Small intestine (tissue), 7 donors: ENCODE data around the gene PAPPA2. TPM values are rescaled to one million over a fixed set of nuclear protein-coding genes. Genes with fewer than 3 reads are reported as not detected.

ENCODE experiments used
- DNase-seq, 2 donors: peaks; one replicate each; pipeline versions ENCODE4 v3.0.0 to v3.0.0-alpha.2; 2013
- FAIRE-seq: peaks from 2 replicates; lab custom pipeline; 2012; peaks lifted over from hg19 to GRCh38; lab: Jason Lieb, UNC
- H3K27ac ChIP-seq, 3 donors: one replicate each; pipeline ENCODE4 v1.5.1; 2013; ENCODE audit warnings: low read length in 2 of 3, mild to moderate bottlenecking in 2 of 3, control low read depth in 1 of 3, inconsistent platforms in 1 of 3, low read depth in 1 of 3, moderate library complexity in 1 of 3
- H3K27me3 ChIP-seq, 3 donors: one replicate each; pipeline ENCODE4 v1.6.1; 2013; ENCODE audit warnings: low read length in 3 of 3, inconsistent platforms in 1 of 3; ENCODE audit not compliant: control insufficient read depth in 3 of 3, insufficient read depth in 3 of 3
- H3K36me3 ChIP-seq, 3 donors: one replicate each; pipeline ENCODE4 v1.6.1; 2013; ENCODE audit warnings: low read length in 3 of 3, inconsistent platforms in 1 of 3, low read depth in 1 of 3, mild to moderate bottlenecking in 1 of 3, moderate library complexity in 1 of 3; ENCODE audit not compliant: control insufficient read depth in 3 of 3, insufficient read depth in 2 of 3
- H3K4me1 ChIP-seq, 3 donors: one replicate each; pipeline ENCODE4 v1.6.1; 2013; ENCODE audit warnings: low read length in 2 of 3, inconsistent platforms in 1 of 3, low read depth in 1 of 3, mild to moderate bottlenecking in 1 of 3, moderate library complexity in 1 of 3; ENCODE audit not compliant: control insufficient read depth in 3 of 3, insufficient read depth in 2 of 3
- H3K4me3 ChIP-seq, 3 donors: one replicate each; pipeline ENCODE4 v1.5.1; 2013; ENCODE audit warnings: low read length in 3 of 3, control low read depth in 1 of 3, inconsistent platforms in 1 of 3, low read depth in 1 of 3, mild to moderate bottlenecking in 1 of 3, moderate library complexity in 1 of 3
- H3K9me3 ChIP-seq, 2 donors: one replicate each; pipeline ENCODE4 v1.6.1; 2013; ENCODE audit warnings: low read depth in 1 of 2, low read length in 1 of 2; ENCODE audit not compliant: control insufficient read depth in 2 of 2, insufficient read depth in 1 of 2
- WGBS, 3 donors: extraction: QIAGEN DNeasy Blood & Tissue Kit; methylation state at CpG; one replicate each; pipeline ENCODE4 v1.1.7; 2013; 5-methylcytosine and 5-hydroxymethylcytosine counted together
- polyA plus RNA-seq, 4 donors: library from polyadenylated mRNA; stranded (reverse) in 3 of 4; unstranded in 1 of 4; fragments of 200-250 nt in 3 of 4; fragments of 120-200 nt in 1 of 4; gene quantifications; one replicate each; pipeline versions ENCODE4 v1.2.1 to v1.2.3, GENCODE V29; 2013
- donor health status: healthy with polysubstance abuse.
- donor health status: control.
- donor health status: control.
- donor health status: Bipolar disorder and iron deficiency.
- donor health status: healthy.

Gene PAPPA2
- polyA plus RNA-seq, 4 donors, result 0.03 to 0.12 TPM; not detected in 2

GRCh38 chr1:176605176-176605575 lies 142.2 kb downstream of the PAPPA2 start:
- 70 to 81% (median 78%) methylated on average over 1 of the region's 1 CpG for WGBS, 3 donors
- Histone ChIP-seq H3K27ac (no peak overlapping the region), H3K36me3 (no peaks in the 10 kb centered on the region), H3K4me1 (no peaks in the 10 kb centered on the region), H3K9me3 (no peaks in the 10 kb centered on the region), H3K27me3 (no peaks in the 10 kb centered on the region), H3K4me3 (no peak overlapping the region)
- DNase-seq (no peak), FAIRE-seq (no peak)

GRCh38 chr1:176609556-176610408 lies 146.8 kb downstream of the PAPPA2 start:
- Histone ChIP-seq H3K36me3 (no peaks in the 10 kb centered on the region), H3K4me1 (no peaks in the 10 kb centered on the region), H3K27ac (no peak overlapping the region), H3K4me3 (no peak overlapping the region), H3K9me3 (no peaks in the 10 kb centered on the region), H3K27me3 (no peaks in the 10 kb centered on the region)
- FAIRE-seq, result no peak
- WGBS, 3 donors, result 50 to 60% (median 50%) methylated on average over 3 of the region's 3 CpGs
- no peak for DNase-seq

GRCh38 chr1:176612791-176613190 lies 149.8 kb downstream of the PAPPA2 start:
- 43 to 77% (median 65%) methylated on average over 4 of the region's 4 CpGs for WGBS, 3 donors
- Histone ChIP-seq H3K27me3 (no peaks in the 10 kb centered on the region), H3K36me3 (no peaks in the 10 kb centered on the region), H3K9me3 (no peaks in the 10 kb centered on the region), H3K27ac (no peak overlapping the region), H3K4me1 (no peaks in the 10 kb centered on the region), H3K4me3 (peak overlapping the region in 1 of 3 donors; percentile 5)
- DNase-seq (no peak), FAIRE-seq (no peak)

GRCh38 chr1:176617881-176618280 lies 154.9 kb downstream of the PAPPA2 start:
- FAIRE-seq (no peak), DNase-seq (no peak)
- no peaks in the 10 kb centered on the region for H3K36me3 ChIP-seq
- H3K27me3 ChIP-seq, result no peaks in the 10 kb centered on the region
- H3K4me1 ChIP-seq, result no peaks in the 10 kb centered on the region
- no peak overlapping the region for H3K4me3 ChIP-seq
- H3K9me3 ChIP-seq, result no peaks in the 10 kb centered on the region
- H3K27ac ChIP-seq, result no peak overlapping the region

GRCh38 chr1:176619261-176619660 lies 156.3 kb downstream of the PAPPA2 start:
- Histone ChIP-seq H3K27ac (no peak overlapping the region), H3K9me3 (no peaks in the 10 kb centered on the region), H3K4me1 (no peaks in the 10 kb centered on the region), H3K36me3 (no peaks in the 10 kb centered on the region), H3K4me3 (no peak overlapping the region), H3K27me3 (no peaks in the 10 kb centered on the region)
- FAIRE-seq (no peak), DNase-seq (no peak)
- 62 to 67% (median 66%) methylated on average over 1 of the region's 1 CpG for WGBS, 3 donors

- Histone ChIP-seq H3K27ac (no peak overlapping the region), H3K27me3 (no peaks in the 10 kb centered on the region), H3K4me1 (no peaks in the 10 kb centered on the region), H3K36me3 (no peaks in the 10 kb centered on the region), H3K4me3 (no peak overlapping the region), H3K9me3 (no peaks in the 10 kb centered on the region)
- DNase-seq (no peak), FAIRE-seq (no peak)
- WGBS, 3 donors, result 79 to 84% (median 82%) methylated on average over 3 of the region's 3 CpGs
Measured at GRCh38 chr1:176625365-176625764, 162.4 kb downstream of the PAPPA2 start.

- Histone ChIP-seq H3K27ac (no peak overlapping the region), H3K4me3 (no peak overlapping the region), H3K9me3 (no peaks in the 10 kb centered on the region), H3K4me1 (no peaks in the 10 kb centered on the region), H3K36me3 (no peaks in the 10 kb centered on the region), H3K27me3 (no peaks in the 10 kb centered on the region)
- DNase-seq (no peak), FAIRE-seq (no peak)
- 73 to 95% (median 84%) methylated on average over 4 of the region's 4 CpGs for WGBS, 3 donors
Measured at GRCh38 chr1:176626572-176627061, 163.6 kb downstream of the PAPPA2 start.

- WGBS, 3 donors, result 48 to 78% (median 66%) methylated on average over 2 of the region's 2 CpGs
Measured at GRCh38 chr1:176628775-176629174, 165.8 kb downstream of the PAPPA2 start.

More at GRCh38 chr1:176628775-176629174, 165.8 kb downstream of the PAPPA2 start:
- DNase-seq (no peak), FAIRE-seq (no peak)
- no peaks in the 10 kb centered on the region for H3K9me3 ChIP-seq
- no peaks in the 10 kb centered on the region for H3K4me1 ChIP-seq
- no peaks in the 10 kb centered on the region for H3K36me3 ChIP-seq
- no peak overlapping the region for H3K27ac ChIP-seq
- H3K27me3 ChIP-seq, result no peaks in the 10 kb centered on the region
- no peak overlapping the region for H3K4me3 ChIP-seq
